Activated naive CD4-positive, alpha-beta T cell treated with anti-CD3 and anti-CD28 coated beads for 36 hours (primary cell): ENCODE measurements around the gene ZFP2. TPM values are rescaled to one million over a fixed set of nuclear protein-coding genes. Genes with fewer than 3 reads are reported as not detected.
"Not testable (repeated sequence)": the region's sequence is repeated elsewhere in the genome, so short reads cannot be mapped to it uniquely, and the experiment has no call there.

Experiments
- CTCF ChIA-PET: fragments of 350-600 bp; sonication (Branson Sonifier 250); formaldehyde crosslinking; loops from one replicate; lab custom pipeline; 2021; ENCODE audit warnings: antibody characterized with exemption; lab: Charles Lee
- DNase-seq: peaks from one replicate; pipeline ENCODE4 v3.0.0-alpha.2; 2020
- H3K27ac Mint-ChIP-seq: one replicate; pipeline ENCODE4 v1.8.0; 2021; ENCODE audit warnings: mild to moderate bottlenecking, mixed read lengths
- H3K27me3 Mint-ChIP-seq: one replicate; pipeline ENCODE4 v1.8.0; 2021; ENCODE audit warnings: low read depth, mixed read lengths
- H3K36me3 Mint-ChIP-seq: one replicate; pipeline ENCODE4 v1.8.0; 2021; ENCODE audit warnings: low read depth, mixed read lengths
- H3K4me1 Mint-ChIP-seq: one replicate; pipeline ENCODE4 v1.8.0; 2021; ENCODE audit warnings: low read depth, mixed read lengths
- H3K4me3 Mint-ChIP-seq: one replicate; pipeline ENCODE4 v1.8.0; 2021; ENCODE audit warnings: mild to moderate bottlenecking, moderate library complexity, mixed read lengths
- H3K9me3 Mint-ChIP-seq: one replicate; pipeline ENCODE4 v1.8.0; 2021; ENCODE audit warnings: mixed read lengths
- intact Hi-C: fragments of 100-400 bp; cut with micrococcal nuclease; formaldehyde crosslinking; loops from one replicate; pipeline ENCODE4 v1.15.1; 2023
- total RNA-seq, 2 experiments: library from RNA; stranded (reverse); gene quantifications; one replicate each; pipeline ENCODE4 v1.2.3, GENCODE V29; 2021

ZFP2 gene
- under 1 TPM; 0.17 to 0.26 TPM for total RNA-seq

GRCh38 chr5:178895615-178896571, at the start of gene ZFP2:
TSS of gene ZFP2 (plus strand) at chr5:178895913. CDS start at chr5:178931314, 35,401 bp downstream.
- DNase-seq, result peak; percentile 48
- Mint-ChIP-seq H3K27ac (no peak within 1 kb of the TSS), H3K9me3 (peaks cover 11% of the 10 kb centered on the region), H3K4me3 (peak within 1 kb of the TSS; percentile 71), H3K4me1 (peaks cover 5% of the 10 kb centered on the region), H3K36me3 (peaks cover 13% of the 10 kb centered on the region), H3K27me3 (no peaks in the 10 kb centered on the region)
- CTCF ChIA-PET, result interaction anchor here (0.7 kb wide), 1 partner anchor 36 kb away, joined by 4 read pairs; the partner anchor contains the start of gene ZNF354B
- intact Hi-C loops, result loop anchor here (1.0 to 2.0 kb wide), 4 partner anchors 37 to 165 kb away; partner anchors contain the start of genes ZNF354A, ZNF354B, ZNF354C and ZNF879

DNA sequence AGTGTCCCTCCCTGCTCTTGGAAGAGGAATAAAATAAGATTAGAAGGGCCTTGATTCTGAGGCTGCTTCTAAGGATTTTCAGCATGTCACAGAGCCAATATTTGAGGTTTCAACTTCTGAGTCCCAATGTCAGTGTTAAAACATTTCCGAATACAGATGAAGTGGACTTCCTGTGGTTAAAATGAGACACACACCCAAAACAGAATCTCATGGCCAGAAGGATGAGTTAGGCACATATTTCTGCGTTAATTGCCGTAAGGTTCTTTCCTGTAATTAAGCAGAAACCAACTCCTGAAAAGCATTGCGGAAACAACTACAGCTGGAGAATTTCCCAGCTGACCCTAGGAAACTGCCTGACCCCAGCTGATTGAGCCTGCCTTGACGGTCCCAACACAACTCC, 46.4 kb upstream of the ZFP2 start:
- Mint-ChIP-seq H3K27ac (no peak overlapping the region), H3K27me3 (peaks cover 2% of the 10 kb centered on the region), H3K4me3 (no peak overlapping the region), H3K9me3 (no peaks in the 10 kb centered on the region), H3K4me1 (no peaks in the 10 kb centered on the region), H3K36me3 (no peaks in the 10 kb centered on the region)
- DNase-seq, result no peak
- intact Hi-C loops, result no loop called here
- CTCF ChIA-PET, result no interaction called here

GRCh38 chr5:178851951-178852350, 43.8 kb upstream of the ZFP2 start:
- no peak for DNase-seq
- Mint-ChIP-seq H3K4me1 (no peaks in the 10 kb centered on the region), H3K4me3 (no peak overlapping the region), H3K36me3 (no peaks in the 10 kb centered on the region), H3K9me3 (no peaks in the 10 kb centered on the region), H3K27me3 (peaks cover 2% of the 10 kb centered on the region), H3K27ac (no peak overlapping the region)
- intact Hi-C loops, result no loop called here
- CTCF ChIA-PET, result no interaction called here

GRCh38 chr5:178854284-178854683, 41.4 kb upstream of the ZFP2 start:
- no peaks in the 10 kb centered on the region for H3K9me3 Mint-ChIP-seq
- CTCF ChIA-PET, result no interaction called here
- H3K27ac Mint-ChIP-seq, result no peak overlapping the region
- no peak overlapping the region for H3K4me3 Mint-ChIP-seq
- peaks cover 3% of the 10 kb centered on the region for H3K4me1 Mint-ChIP-seq
- peaks cover 2% of the 10 kb centered on the region for H3K27me3 Mint-ChIP-seq
- intact Hi-C loops, result no loop called here
- H3K36me3 Mint-ChIP-seq, result no peaks in the 10 kb centered on the region
- DNase-seq, result no peak

DNA sequence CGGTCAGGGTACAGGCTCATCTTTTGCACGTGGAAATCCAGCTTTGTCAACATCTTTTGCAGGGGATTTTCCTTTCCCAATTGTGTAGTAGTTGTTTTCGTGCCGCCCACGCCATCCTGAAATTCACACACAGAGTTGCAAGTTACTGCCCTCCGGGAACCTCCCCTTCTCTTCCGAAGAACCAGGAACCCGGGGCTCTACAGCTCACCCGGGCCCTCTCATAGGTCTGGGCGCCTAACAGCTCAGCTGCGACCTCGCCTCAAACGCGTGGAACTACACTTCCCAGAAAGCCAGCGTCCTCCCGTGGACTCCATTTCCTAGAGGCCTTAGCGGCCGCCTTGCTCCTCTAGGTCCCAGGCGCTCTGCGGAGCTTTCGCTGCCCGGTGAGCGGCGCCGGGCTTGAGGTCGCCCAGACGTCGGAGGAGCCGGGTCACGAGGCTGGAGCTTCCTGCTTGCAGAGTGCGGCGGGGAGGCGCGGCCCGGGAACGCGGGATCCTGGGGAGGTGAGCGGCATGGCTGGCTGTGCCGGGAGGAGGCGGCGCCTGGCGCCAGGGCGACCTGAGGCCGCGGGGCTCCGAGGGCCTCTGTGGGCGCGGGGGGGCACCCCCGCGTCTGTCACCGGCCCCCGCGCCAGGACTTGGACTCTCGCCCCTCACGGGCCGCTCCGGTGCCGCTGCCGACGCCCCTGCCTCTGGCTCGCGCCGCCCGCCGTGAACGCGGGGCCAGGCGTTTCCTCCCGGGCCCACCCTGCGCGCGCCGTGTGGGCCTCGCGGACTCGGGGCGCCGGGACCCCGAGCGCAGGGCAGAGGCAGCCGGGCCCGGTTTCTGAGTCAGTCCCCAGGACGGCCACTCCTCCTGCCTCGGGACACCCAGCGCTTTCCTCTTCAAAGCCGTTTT, 35.8 kb upstream of the ZFP2 start, which contains the start of gene ZNF354B:
ZNF354B (plus strand) TSS at position 329 of the 897 bp plus-strand sequence. CDS start 1,095 bp downstream, outside the sequence.
- peak within 1 kb of the TSS; percentile 89 for H3K4me3 Mint-ChIP-seq
- H3K9me3 Mint-ChIP-seq, result no peaks in the 10 kb centered on the region
- peaks cover 21% of the 10 kb centered on the region for H3K4me1 Mint-ChIP-seq
- H3K36me3 Mint-ChIP-seq, result peaks cover 21% of the 10 kb centered on the region
- CTCF ChIA-PET, result interaction anchor here (0.7 to 1.3 kb wide), 4 partner anchors 10 to 128 kb away, joined by 3 to 4 read pairs (median 3); no protein-coding TSS in a partner anchor
- peak within 1 kb of the TSS; percentile 66 for H3K27ac Mint-ChIP-seq
- H3K27me3 Mint-ChIP-seq, result no peaks in the 10 kb centered on the region
- intact Hi-C loops, result loop anchor here (1.0 to 2.0 kb wide), 7 partner anchors 35 to 763 kb away; partner anchors contain the start of genes CLK4, HNRNPH1, ZFP2 and ZNF354A
- peak; percentile 91 for DNase-seq

- H3K4me3 Mint-ChIP-seq, CTCF ChIA-PET: not testable (repeated sequence)
Measured at GRCh38 chr5:178860615-178861014, 35.1 kb upstream of the ZFP2 start.

GRCh38 chr5:178861627-178862026, 34.1 kb upstream of the ZFP2 start:
- Mint-ChIP-seq H3K27me3 (no peaks in the 10 kb centered on the region), H3K4me1 (peaks cover 21% of the 10 kb centered on the region), H3K9me3 (no peaks in the 10 kb centered on the region), H3K36me3 (peaks cover 37% of the 10 kb centered on the region), H3K27ac (no peak overlapping the region), H3K4me3 (peak overlapping the region; percentile 54)
- intact Hi-C loops, result no loop called here
- CTCF ChIA-PET, result interaction anchor here (0.7 kb wide), 1 partner anchor 214 kb away, joined by 4 read pairs; no protein-coding TSS in a partner anchor
- DNase-seq, result no peak

More at GRCh38 chr5:178860615-178861014, 35.1 kb upstream of the ZFP2 start:
- Mint-ChIP-seq H3K36me3 (peaks cover 27% of the 10 kb centered on the region), H3K4me1 (peaks cover 21% of the 10 kb centered on the region)
- H3K27ac Mint-ChIP-seq, H3K27me3 Mint-ChIP-seq, intact Hi-C loops, DNase-seq, H3K9me3 Mint-ChIP-seq: not testable (repeated sequence)

- intact Hi-C loops, result no loop called here
Measured at GRCh38 chr5:178866946-178867345, 28.8 kb upstream of the ZFP2 start.

GRCh38 chr5:178869577-178869976, 26.1 kb upstream of the ZFP2 start:
- Mint-ChIP-seq H3K4me1 (peaks cover 1% of the 10 kb centered on the region), H3K27me3 (no peaks in the 10 kb centered on the region), H3K27ac (no peak overlapping the region), H3K36me3 (peaks cover 95% of the 10 kb centered on the region), H3K9me3 (peaks cover 33% of the 10 kb centered on the region), H3K4me3 (no peak overlapping the region)
- CTCF ChIA-PET, result no interaction called here
- intact Hi-C loops, result no loop called here
- no peak for DNase-seq

More at GRCh38 chr5:178866946-178867345, 28.8 kb upstream of the ZFP2 start:
- CTCF ChIA-PET, result no interaction called here
- H3K9me3 Mint-ChIP-seq, result peaks cover 15% of the 10 kb centered on the region
- H3K4me1 Mint-ChIP-seq, result peaks cover 7% of the 10 kb centered on the region
- no peak overlapping the region for H3K27ac Mint-ChIP-seq
- no peak for DNase-seq
- no peaks in the 10 kb centered on the region for H3K27me3 Mint-ChIP-seq
- H3K36me3 Mint-ChIP-seq, result peaks cover 80% of the 10 kb centered on the region
- no peak overlapping the region for H3K4me3 Mint-ChIP-seq

DNA sequence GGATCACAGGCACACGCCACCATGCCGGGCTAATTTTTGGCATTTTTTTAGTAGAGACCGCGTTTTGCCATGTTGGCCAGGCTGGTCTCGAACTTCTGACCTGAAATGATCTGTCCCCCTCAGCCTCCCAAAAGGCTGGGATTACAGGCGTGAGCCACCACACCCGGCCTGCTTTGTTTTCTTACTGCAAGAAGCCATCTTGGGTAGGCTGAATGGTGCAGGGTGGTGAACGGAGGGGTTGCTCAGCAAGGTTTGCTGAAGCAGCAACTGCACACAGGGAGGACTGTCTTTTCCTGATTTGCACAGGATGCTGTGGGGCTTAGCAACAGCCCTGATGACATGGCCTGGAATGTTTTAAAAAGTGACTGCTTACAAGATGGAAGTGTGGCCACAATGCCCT, 25.3 kb upstream of the ZFP2 start:
- DNase-seq, result no peak
- CTCF ChIA-PET, result no interaction called here
- Mint-ChIP-seq H3K4me3 (no peak overlapping the region), H3K4me1 (peaks cover 1% of the 10 kb centered on the region), H3K9me3 (peaks cover 42% of the 10 kb centered on the region), H3K36me3 (peaks cover 96% of the 10 kb centered on the region), H3K27ac (no peak overlapping the region), H3K27me3 (no peaks in the 10 kb centered on the region)
- intact Hi-C loops, result no loop called here

DNA sequence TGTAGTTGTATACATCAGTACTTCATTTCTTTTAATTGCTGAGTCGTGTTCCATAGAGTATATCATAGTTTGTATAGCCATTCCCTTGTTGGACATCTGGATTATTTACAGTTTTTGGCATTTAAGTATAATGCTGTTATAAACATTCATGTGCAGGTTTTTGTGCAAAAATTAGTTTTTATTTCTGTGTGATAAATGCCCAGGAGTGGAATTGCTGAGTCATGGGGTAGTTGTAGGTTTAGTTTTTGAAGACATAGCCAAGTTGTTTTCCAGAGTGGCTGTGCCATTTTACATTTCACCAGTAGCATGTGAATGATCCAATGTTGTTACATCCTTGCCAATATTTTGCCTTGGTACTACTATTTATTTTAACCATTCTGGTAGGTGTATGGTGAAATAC, 23.4 kb upstream of the ZFP2 start:
- Mint-ChIP-seq H3K27me3 (no peaks in the 10 kb centered on the region), H3K9me3 (peaks cover 60% of the 10 kb centered on the region), H3K27ac (no peak overlapping the region), H3K4me3 (no peak overlapping the region), H3K4me1 (peaks cover 1% of the 10 kb centered on the region), H3K36me3 (peaks cover 96% of the 10 kb centered on the region)
- CTCF ChIA-PET, result no interaction called here
- intact Hi-C loops, result no loop called here
- DNase-seq, result no peak
